Activated naive CD4-positive, alpha-beta T cell treated with Interleukin-2 at 50 U/mL for 16 hours (primary cell): ENCODE data around the gene TRIM71.
"Not testable (repeated sequence)": the region's sequence is repeated elsewhere in the genome, so short reads cannot be mapped to it uniquely, and the experiment has no call there.

Experiments used
- DNase-seq: peaks from one replicate; pipeline ENCODE4 v3.0.0-alpha.2; 2020

TRIM71 gene

DNA sequence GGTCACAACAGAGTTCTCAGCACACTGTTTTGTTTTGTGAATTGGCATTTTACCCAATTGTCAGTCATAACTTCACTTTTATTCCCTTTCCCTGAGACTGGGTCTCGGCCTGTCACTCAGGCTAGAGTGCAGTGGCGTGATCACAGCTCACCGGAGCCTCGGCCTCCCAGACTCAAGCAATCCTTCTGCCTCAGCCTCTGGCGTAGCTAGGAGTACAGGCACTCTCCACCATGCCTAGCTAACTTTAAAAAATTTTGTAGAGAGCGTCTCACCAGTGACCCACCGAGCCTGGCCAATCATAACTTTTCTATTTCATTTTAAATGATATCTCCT lies 26.5 kb downstream of the TRIM71 start:
- DNase-seq = no peak

- no peak for DNase-seq
Measured at GRCh38 chr3:32844914-32845313, 27.1 kb downstream of the TRIM71 start.

DNA sequence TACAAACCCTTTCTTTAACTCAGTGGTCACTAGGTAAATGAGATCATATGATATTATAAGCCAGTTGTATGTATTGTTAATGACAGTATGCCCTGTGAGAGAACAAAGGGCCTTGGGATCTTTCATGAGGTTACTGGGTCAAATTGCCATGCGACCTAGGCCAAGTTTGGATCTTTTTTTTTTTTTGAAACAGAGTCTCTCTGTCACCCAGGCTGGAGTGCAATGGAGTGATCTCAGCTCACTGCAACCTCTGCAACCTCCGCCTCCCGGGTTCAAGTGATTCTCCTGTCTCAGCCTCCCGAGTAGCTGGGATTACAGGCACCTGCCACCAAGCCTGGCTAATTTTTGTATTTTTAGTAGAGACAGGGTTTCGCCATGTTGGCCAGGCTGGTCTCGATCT lies 27.7 kb downstream of the TRIM71 start:
- DNase-seq = not testable (repeated sequence)

DNA sequence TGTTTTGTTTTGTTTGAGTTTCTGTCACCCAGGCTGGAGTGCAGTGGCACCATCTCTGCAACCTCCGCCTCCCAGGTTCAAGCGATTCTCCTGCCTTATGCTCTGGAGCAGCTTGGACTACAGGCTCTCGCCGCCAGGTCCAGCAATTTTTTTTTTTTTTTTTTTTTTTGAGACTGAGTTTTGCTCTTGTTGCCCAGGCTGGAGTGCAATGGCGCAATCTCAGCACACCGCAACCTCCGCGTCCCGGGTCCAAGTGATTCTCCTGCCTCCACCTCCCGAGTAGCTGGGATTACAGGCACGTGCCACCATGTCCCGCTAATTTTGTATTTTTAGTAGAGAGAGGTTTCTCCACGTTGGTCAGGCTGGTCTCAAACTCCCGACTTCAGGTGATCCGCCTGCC lies 29.2 kb downstream of the TRIM71 start:
- not testable (repeated sequence) for DNase-seq

GRCh38 chr3:32847528-32847927 lies 29.7 kb downstream of the TRIM71 start:
- DNase-seq = no peak

DNA sequence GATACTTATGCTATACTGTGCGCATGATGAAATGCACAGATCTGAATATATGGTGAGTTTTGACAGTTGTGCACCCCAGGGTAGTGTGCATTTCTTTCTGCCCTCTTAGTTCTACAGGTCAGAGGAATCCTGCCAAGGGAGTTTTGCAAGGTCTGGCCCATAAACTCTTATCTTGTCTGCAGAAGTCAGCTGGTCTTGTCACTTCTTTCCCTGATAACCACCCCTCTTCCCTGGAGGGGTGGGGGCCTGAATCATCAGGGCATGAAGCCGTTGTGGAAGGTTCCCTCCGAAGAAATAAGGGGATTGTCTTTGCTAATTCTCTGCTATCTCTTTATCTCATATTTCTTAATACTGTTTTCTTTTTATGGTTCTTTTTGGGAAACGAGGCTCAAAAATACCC lies 30.4 kb downstream of the TRIM71 start:
- DNase-seq = no peak

GRCh38 chr3:32849046-32849445 lies 31.2 kb downstream of the TRIM71 start:
- no peak for DNase-seq

DNA sequence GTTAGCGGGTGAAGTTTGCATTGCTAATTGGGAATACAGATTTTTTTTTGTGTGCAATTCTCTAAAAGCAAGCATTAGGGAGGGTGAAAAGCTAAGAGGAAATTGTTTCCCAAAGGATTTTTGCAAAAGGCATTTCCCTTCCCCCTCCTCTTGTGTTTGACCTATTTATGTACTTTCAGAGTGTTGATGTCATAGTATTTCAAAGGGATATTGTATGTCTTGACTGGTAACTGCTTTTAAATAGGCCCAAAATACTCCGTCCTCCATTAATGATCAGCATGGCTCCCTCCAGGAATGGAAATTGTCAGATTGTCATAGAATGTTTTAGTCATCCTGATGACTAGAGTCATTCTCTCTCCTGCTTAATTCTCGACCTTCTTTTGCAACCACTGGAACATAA lies 32.4 kb downstream of the TRIM71 start:
- no peak for DNase-seq

- no peak for DNase-seq
Measured at GRCh38 chr3:32850636-32851035, 32.8 kb downstream of the TRIM71 start.

- DNase-seq = no peak
Measured at GRCh38 chr3:32852146-32852545, 34.3 kb downstream of the TRIM71 start.

DNA sequence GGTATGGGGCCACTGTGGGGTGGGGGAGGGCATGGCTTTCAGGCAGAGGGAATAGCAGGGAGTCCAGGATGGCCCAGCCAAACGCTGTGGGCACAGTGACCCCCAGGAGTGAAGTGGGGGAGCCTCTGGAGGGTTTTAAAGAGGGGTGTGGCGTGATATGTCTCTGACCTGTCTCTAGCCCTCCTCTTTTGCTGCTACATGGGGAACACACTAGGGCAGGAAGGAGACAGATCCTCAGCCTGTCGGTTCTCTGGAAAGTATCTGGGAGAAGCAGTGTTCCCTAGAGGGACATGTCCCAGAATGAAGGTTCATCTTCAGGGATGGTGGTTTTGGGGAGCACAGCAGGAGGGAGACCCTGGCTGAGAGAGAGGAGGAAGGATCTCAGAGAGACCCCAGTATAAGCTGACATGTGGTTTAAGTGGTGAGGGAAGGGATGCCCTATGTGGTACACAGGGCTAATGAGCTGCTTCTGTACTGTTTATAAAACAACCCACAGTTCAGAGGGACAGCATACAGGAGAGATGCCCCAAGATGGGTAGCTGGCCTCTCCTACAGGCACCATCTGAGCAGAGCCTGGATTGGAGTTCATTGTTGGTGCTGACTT lies 37.7 kb downstream of the TRIM71 start:
- DNase-seq = no peak

GRCh38 chr3:32856355-32856889 lies 38.6 kb downstream of the TRIM71 start:
- DNase-seq = no peak

DNA sequence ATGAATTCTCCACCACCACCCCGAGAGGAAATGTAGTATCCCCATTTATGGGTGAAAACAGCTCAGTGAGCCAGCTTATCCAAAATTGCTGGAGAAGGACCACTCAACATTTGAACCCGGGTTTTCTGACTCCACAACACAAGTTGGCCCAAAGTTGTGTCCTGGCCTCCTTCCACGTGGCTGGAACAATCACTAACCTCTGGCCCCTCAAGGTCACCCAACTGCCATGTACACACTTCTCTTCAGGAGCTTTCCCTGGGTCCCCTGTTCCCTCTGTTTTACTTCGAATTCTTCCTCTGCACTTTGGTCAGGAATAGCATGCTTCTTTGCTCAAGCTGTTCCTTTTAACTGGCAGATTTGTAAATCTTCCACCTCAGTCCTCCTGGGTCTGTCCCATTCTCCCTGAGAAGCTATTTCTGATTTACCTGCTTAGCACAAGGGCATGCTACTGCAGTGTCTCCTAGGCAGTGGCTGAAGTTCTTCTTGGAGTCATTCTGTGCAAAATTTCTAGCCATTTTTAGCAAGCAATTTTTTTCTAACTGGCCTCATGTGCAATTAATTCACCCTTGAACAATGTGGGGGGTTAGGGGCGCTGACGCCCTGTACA lies 39.2 kb downstream of the TRIM71 start:
- DNase-seq = no peak

- DNase-seq = no peak
Measured at GRCh38 chr3:32857921-32858320, 40.1 kb downstream of the TRIM71 start.

GRCh38 chr3:32859604-32860237 lies 41.9 kb downstream of the TRIM71 start:
- no peak for DNase-seq

DNA sequence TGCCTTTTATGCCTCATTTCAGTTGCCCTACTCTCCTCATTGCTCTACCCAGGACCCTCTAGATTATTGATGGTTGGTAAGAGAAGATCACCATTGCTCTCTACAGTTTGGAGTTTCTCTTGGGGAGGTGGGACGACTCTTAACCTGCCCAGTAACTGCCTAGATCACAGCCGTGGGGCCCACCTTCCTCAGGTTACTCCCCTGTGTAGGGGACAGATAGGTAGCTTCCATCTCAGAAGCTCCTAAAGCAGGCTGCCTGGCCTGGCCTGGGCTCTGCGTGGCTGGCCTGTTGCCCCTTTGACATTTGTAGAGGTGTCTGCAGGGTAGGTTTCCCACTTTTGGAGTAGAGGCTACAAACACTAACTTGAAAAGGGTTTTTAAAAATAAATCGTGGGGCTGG lies 42.7 kb downstream of the TRIM71 start:
- DNase-seq = no peak

DNA sequence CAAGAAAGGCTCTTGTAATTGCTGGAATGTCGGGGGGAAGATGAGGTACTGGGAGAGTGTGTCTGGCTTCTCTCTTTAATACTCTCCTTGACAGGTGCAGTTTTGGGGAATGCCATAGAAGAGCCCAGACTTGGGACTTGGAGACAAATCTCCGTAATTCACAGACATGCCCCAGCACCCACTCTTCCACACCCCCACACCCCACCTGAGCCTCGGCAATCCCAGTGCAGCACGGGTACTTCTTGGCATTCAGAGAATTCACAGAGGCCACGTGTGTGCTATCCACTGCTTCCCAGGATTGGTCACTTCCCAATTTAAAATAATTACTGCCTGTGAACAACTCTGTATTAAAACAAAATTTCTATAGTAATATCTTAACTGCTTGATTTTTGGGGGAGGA lies 43.9 kb downstream of the TRIM71 start:
- no peak for DNase-seq

DNA sequence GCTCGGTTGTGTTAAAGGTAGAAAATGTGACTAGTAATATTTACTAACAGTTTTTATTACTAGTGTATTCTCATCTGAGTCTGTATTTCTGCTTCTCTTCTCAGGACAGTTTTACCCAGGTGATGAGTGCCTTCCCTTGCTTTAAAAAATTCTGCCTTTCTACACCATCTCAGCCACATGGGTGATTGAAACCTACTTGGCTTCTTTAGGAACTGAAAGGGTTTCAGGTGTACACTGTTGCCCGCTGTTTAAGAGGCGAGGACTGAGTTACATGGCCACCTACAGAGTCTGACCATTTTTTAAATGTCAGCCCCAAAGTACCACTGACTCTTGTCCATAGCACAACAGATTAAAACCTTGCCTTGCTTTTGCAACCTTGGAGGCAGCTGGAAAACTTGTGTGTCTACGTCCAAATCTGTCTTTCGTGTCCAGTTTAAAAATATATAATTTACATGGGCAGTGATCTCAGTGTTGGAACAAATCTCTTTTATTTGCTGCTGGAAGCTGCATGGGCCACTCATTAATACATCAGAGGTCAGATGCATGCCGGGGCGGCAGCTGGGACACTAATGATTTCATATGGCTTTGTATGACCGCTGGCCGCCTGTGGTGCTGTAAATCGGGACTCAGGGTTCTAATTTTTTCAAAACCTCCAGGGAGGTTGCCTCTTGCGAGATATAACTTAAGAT lies 44.6 kb downstream of the TRIM71 start:
- DNase-seq = no peak

DNA sequence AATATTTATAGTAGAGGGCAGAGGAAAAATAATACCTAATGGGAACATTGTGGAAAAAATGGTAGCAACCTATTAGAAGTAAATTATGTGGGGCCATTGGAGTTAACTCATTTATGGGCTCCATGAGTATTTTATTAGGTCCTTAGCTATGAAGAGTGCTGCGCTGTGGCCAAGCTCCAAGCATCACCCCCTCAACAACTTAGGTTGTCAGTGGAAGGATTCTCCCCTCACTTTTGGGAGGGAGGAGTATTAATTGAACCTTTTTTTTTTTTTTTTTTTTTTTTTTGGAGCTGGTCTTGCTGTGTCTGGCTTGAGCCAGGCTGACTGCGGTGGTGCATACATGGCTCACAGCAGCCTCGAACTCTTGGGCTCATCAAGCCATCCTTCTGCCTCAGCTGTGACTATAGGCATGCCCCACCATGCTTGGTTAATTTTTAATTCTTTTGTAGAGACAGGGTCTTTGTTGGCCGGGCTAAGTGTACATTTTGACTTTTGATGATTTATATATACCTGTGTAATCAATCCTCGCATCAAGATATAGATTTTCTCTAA lies 45.2 kb downstream of the TRIM71 start:
- DNase-seq = no peak

DNA sequence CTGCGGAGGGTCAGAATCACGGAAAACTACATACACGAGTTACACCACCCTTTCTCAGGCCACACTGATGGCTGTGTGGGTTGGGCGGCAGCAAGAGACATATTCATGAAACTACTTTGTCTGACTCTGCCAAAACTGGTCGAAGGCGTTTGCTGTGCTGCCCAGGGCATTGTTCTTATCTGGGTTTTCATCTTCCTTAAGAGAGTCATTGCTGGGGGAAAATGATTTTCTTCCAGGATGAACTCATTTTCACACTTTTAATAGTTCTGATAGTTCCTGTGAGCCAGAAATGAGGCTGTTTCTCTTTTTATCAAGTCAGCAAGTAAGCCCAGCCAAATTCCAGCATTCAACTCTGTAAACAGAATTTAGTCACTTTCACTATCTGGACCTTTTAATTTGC lies 47.6 kb downstream of the TRIM71 start:
- DNase-seq = no peak

- no peak for DNase-seq
Measured at GRCh38 chr3:32866533-32866932, 48.7 kb downstream of the TRIM71 start.

- no peak for DNase-seq
Measured at GRCh38 chr3:32867954-32868353, 50.2 kb downstream of the TRIM71 start.

DNA sequence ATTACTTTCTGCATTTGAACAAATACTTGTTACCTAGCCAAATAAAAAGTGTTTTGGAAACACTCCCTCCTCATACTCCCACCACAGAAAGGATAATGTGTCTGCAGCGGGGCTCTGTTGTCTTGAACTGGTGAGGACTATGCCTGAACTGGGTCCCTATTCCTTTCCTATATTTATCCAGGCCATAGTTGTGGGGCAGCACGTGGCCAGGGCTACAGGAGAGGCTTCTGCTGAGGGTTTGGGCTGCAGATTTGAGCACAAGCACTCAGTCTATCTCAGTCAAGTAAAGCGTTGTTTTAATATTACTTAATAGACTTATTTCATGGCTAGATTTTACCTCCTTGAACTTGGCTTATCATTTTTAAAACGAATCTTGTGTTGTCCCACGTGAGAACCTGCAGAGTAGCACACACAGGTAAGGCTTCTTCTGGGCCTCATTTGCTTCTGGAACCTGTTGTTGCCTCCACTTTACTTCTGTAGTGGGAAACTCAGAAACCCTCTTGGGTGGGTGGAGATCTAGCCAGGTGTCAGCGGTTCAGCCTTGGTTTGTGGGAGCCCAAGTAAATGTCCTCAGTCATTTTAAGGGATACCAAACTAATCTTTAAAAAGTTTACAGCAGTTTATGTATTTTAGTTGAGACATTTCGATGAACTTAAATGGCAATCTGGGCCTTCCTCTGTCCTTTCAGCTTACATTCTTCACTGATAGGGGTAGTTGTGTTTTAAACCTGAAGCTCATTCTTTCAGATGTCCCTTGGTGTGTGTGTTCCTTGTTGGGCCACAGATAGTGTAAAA lies 51.1 kb downstream of the TRIM71 start:
- no peak for DNase-seq
